NCI-H128 (cell line): Measurements from ENCODE around the gene RNF20.
A peak's percentile ranks its signal among the peaks of the same experiment; 100 is the strongest.
"Not testable (repeated sequence)": the region's sequence is repeated elsewhere in the genome, so short reads cannot be mapped to it uniquely, and the experiment has no call there.

Experiments
- DNase-seq: peaks from one replicate; lab custom pipeline; 2025; ENCODE audit not compliant: unreplicated experiment; lab: John Stamatoyannopoulos, UW

The RNF20 gene

GRCh38 chr9:101533334-101534204 lies at the start of gene RNF20:
Gene RNF20, plus strand, starts transcription at chr9:101533853. Its CDS starts 1,571 bp downstream, at chr9:101535424.
- DNase-seq = peak; percentile 99

- no peak for DNase-seq
Observed at GRCh38 chr9:101484046-101484445, 49.6 kb upstream of the RNF20 start.

GRCh38 chr9:101485924-101486692 lies 47.5 kb upstream of the RNF20 start:
- DNase-seq = no peak

- peak; percentile 42 for DNase-seq
Observed at GRCh38 chr9:101486693-101487442, 46.8 kb upstream of the RNF20 start.

GRCh38 chr9:101487443-101487840 lies 46.2 kb upstream of the RNF20 start:
- DNase-seq = no peak

- DNase-seq = no peak
Observed at GRCh38 chr9:101495810-101496209, 37.8 kb upstream of the RNF20 start.

- no peak for DNase-seq
Observed at GRCh38 chr9:101498323-101498722, 35.3 kb upstream of the RNF20 start.

- no peak for DNase-seq
Observed at GRCh38 chr9:101504188-101504587, 29.5 kb upstream of the RNF20 start.

- DNase-seq = no peak
Observed at GRCh38 chr9:101508211-101508610, 25.4 kb upstream of the RNF20 start.

GRCh38 chr9:101509572-101509971 lies 24.1 kb upstream of the RNF20 start:
- DNase-seq = no peak

GRCh38 chr9:101510459-101510858 lies 23.2 kb upstream of the RNF20 start:
- no peak for DNase-seq

- DNase-seq = no peak
Observed at GRCh38 chr9:101511009-101511408, 22.6 kb upstream of the RNF20 start.

GRCh38 chr9:101512116-101512515 lies 21.5 kb upstream of the RNF20 start:
- DNase-seq = no peak

GRCh38 chr9:101513351-101513750 lies 20.3 kb upstream of the RNF20 start:
- DNase-seq = no peak

- no peak for DNase-seq
Observed at GRCh38 chr9:101514071-101514470, 19.6 kb upstream of the RNF20 start.

GRCh38 chr9:101516655-101517054 lies 17.0 kb upstream of the RNF20 start:
- no peak for DNase-seq

GRCh38 chr9:101518489-101518888 lies 15.2 kb upstream of the RNF20 start:
- not testable (repeated sequence) for DNase-seq

GRCh38 chr9:101524371-101524770 lies 9.3 kb upstream of the RNF20 start:
- DNase-seq = no peak

GRCh38 chr9:101527066-101527465 lies 6.6 kb upstream of the RNF20 start:
- DNase-seq = no peak

GRCh38 chr9:101528015-101528414 lies 5.6 kb upstream of the RNF20 start:
- DNase-seq = no peak

- DNase-seq = peak; percentile 27
Observed at GRCh38 chr9:101530076-101530711, 3.5 kb upstream of the RNF20 start.
